ENCODE data around the gene COL4A4.

GRCh38 chr2:227152093-227152766 lies 11.8 kb downstream of the COL4A4 start:
- TF ChIP-seq CTCF (IDR thresholded peaks at IDR 0.05) (no peak), POLR2A (IDR thresholded peaks at IDR 0.05) (no peak)

Data from Peyer's patch (tissue), 4 donors.